Stimulated activated CD8-positive, alpha-beta memory T cell treated with anti-CD3 and anti-CD28 coated beads, Interleukin-15, amount 100 ng/mL, for 24 hours (primary cell): Measurements from ENCODE around the gene ATP4A.

Experiments
- DNase-seq: peaks from one replicate; pipeline ENCODE4 v3.0.0-alpha.2; 2020; ENCODE audit warnings: low read depth

ATP4A gene

DNA sequence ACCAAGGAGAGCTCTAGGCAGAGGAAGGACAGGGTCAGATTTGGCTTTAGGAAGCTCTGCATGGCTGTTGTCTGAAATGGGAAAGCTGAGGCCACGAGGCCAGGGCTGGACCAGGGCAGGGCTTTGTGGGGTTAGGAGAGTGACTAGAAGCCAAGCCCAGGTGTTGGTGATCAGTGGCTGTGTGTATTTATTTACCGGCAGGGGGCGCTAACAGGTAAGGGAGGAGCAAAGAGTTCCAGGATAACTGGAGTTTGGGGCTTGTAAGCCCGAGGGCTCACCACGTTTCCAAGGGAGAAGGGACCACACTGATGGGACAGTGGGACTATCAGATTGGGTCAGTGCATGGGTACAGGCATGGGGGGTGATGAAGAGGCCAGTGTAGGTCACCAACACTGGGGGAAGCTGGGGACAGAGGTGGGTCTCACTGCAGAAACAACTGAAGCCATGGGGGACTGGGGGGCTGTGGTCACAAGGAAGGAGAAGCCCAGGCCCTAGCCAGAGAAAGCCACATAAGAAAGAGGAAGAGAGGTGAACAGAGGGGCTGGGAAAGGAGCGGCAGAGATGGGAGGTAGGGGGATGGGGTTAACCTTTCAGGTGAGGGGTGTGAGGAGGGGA, 14.2 kb downstream of the ATP4A start:
- DNase-seq = no peak

DNA sequence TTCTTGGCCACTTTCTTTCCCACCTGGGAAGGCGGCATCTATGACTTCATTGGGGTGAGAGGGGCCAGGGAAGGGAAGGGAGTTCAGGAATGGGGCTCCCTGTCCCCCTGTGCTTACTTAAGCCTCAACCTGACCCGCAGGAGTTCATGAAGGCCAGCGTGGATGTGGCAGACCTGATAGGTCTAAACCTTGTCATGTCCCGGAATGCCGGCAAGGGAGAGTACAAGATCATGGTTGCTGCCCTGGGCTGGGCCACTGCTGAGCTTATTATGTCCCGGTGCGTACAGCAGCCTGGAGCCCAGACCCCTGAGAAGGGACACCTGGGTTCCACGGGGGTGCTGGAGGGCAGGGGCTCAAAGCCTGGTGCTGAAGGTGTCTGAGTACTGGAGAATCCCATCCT, 16.9 kb downstream of the ATP4A start:
- DNase-seq = no peak

DNA sequence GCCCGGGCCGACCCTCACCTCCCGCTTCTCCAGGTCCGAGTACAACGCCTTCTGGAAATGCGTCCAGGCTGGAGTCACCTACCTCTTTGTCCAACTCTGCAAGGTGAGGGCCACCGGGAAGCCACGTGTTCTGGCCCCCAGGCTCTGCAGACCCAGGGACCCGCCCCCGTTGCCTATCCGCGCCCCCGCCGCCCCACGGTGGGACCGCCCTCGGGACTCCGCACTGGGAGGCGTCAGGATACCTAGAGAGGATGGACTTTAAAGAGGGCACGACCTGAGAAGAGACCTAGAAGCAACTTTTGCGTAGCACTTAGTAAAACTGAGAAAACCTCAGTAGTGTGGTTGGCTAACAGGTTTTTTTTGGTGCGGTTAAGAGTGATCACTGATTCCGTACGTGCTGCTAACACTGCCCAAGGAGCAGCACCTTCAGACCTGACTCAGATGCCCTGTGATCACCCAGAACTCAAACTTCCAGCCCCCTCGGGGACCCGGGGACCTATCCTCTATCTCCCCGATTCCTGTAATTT, 17.5 kb downstream of the ATP4A start:
- peak; percentile 43 for DNase-seq

DNA sequence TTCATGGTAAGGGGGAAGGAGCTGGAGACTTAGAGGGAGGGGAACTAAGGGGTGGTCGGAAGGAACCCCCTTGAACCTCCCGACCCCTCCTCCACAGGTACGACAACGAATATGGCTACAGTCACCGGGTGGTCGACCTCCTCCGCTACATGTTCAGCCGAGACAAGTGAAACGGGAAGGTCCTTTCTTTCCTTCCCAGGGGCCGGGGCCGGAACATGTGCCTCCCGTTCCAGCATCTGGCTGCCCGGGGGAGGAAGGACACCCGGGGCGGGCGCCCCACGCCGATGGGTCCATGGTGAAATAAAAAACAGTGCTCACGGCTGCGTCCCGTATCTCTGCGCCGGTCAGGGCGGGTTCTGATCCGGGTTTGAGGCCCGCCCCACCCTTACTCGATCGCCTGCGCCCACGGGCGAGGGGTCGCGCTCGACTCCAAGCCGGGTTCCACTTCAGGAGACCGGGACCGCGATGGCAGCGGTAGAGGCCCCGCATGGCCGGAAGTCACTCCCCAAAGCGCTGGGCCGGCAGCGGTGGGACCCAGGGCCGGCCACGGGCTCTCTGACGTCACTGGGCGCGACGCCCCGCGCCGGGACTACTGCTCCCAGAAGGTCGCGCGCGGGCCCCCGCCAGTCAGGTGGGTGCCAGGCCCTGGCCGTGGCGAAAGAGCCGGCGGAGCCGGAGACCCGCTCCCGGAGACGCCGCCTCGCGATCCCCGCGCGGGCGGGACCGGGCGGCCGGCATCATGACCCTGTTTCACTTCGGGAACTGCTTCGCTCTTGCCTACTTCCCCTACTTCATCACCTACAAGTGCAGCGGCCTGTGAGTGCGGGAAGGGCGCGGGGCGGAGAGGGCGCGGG, 18.2 kb downstream of the ATP4A start, which contains the start of gene TMEM147:
TSS of gene TMEM147 (plus strand) at position 626 of the 854 bp plus-strand sequence. CDS start at position 740, 114 bp downstream.
- peak; percentile 72 for DNase-seq

DNA sequence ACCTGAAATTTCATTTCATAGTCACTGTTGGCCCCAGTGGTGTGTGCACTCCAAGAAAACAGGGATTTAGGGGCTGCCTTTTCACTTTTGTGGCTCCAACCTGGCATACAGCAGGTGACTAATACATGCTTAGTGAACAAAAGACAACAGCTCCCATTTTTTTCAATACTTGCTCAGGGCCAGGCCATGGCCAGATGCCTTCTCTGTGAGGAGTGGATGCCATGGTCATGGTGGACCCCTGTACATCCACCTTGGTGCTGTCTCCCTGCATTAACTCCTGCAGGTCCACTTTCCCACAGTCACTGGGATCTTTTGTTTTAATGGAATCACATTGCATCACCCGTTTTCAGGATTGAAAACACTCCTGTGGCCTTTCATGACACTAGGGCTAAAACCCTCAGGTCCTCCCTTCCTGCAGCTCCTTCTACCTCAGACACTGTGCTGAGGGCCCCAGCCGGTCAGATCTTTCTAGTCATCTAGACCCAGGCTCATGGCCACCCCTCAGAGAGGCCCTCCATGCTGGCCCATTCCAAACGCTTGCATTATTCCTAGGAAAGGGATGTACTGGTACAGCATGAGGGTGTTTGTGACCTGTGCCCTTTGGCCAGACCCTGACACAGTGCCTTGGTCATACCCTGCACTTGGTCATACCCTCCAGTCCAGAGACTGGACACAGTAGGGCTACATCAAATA, 19.2 kb downstream of the ATP4A start:
- no peak for DNase-seq

DNA sequence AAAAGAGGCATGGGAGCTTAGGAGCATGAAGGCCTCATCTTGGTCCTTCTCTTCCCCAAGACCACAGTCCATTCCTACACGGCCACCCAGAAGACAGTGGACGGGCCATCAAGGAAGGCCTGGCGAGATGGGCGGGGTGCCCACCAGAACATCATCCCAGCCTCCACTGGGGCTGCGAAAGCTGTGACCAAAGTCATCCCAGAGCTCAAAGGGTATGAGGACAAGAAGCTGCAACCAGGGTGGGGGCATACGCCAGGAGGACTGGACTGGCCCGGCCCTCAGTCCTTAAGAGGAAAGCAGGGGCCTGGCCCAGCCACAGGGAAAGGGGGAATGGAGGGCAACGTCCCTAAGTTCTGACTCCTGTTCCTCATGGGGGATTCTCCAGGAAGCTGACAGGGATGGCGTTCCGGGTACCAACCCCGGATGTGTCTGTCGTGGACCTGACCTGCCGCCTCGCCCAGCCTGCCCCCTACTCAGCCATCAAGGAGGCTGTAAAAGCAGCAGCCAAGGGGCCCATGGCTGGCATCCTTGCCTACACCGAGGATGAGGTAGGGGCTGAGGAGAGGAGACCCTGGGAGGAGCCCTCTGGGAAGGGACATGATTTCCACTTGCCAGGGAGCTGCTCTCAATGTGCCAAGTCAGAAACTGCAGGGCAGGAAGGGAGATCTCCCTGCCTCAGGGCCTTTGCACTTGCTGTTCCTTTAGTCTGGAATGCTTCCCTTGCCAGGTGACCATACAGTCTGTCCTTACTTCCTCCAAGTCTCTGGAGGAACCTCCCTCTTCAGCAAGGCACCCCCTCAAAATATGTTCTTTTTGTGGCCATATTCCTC, 20.0 kb downstream of the ATP4A start:
- no peak for DNase-seq

DNA sequence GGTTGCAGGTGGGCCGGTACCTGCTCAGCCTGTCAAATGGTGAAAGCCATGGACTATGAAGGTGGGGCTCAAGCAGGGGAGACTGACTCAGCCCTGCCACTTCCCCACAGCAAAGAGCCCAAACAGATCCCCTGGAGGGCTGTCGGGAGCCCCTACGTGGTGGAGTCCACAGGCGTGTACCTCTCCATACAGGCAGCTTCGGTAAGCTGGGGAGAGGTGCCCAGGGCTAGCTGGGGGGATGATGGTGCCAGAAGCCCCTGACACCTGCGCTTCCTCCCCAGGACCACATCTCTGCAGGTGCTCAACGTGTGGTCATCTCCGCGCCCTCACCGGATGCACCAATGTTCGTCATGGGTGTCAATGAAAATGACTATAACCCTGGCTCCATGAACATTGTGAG, 21.2 kb downstream of the ATP4A start:
- no peak for DNase-seq

DNA sequence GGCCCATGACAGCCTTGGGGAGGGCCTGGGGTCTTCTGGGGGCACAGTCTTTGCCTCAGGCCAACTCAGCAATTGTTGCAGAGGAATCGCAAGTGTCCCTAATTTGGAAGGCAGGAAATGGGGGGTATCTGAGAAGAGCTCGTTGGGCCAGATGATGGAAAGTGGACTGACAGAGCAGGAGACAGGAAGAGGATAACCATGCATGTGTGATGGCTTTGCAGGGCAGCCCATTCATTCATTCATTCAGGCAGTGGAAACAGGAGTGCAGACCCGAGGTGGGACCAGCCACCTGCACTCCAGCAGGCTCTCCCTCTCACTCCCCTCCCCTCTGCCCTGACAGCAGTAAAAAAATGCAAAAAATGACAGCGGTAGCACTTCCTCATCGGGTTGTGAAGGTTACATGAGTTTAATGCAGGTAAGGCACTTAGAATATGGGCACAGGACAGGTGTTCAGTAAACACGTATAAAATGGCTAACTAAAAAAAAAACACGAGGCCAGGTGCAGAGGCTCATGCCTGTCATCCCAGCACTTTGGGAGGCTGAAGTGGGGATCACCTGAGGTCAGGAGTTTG, 23.0 kb downstream of the ATP4A start:
- DNase-seq = no peak

DNA sequence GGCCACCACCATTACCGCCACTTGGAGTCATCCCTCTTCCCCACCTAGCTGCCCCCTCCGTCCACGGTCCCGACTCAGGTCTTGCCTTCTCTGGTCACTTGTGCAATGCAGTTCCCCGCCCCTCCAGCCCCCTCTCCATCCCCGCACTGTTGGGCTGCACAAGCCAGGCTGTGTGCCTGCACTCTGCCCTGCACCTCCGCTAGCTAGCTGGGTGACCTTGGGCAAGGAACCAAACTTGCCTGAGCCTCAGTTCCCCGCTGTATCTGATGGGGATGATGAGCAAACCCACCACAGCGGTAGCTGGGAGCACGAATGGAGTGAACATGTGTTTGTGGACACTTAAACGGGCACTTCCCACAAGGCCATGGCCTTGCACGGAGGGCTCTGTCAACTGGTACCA, 23.6 kb downstream of the ATP4A start:
- no peak for DNase-seq

DNA sequence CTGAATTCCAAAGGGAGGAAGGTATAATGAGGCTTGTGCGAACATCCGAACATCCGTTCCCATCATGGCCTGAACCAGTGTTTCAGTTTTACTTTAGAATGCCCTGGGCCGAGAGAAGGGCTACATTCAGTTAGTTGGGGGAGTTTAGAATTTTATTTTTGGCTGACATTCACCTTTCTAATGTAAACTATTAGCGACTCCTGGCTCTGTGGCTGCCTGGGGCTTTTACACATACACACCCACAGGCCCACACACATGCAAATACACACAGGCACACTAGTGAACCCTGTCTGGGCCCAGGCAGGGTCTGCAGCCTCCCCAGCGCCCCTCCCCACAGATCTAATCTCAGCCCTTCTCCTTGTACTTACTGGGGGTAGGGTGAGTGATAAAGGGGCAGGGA, 24.1 kb downstream of the ATP4A start:
- DNase-seq = no peak

DNA sequence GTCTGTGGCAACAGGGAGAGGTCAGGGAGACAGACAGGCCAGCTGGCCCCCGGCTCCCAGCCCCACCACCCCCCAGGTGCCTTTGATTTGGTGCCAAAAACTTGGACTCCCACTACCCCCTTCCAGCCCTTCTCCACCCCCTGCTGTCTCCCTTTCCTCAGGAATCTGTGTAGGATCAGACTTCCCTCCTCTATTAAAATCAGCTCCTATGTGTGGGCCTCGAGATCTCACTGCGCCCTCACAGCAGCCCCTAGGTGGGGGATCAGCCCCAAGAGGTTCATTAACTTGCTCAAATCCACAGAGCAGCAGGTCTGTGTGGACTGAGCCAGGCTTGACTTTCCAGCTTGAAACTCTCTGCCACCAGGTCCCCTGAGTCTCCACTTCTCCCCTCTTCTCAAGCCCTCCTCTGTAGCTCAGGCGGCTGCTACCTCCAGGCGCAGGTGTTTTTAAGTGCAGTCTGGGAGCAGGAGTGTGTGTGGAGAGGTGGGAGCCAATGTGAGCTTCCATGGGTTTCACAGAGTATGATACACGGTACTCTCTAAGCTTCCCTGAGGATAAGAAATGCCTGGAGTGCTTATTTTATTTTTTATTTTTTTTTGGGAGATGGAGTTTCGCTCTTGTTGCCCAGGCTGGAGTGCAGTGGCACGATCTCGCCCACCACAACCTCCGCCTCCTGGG, 28.5 kb downstream of the ATP4A start:
- no peak for DNase-seq

DNA sequence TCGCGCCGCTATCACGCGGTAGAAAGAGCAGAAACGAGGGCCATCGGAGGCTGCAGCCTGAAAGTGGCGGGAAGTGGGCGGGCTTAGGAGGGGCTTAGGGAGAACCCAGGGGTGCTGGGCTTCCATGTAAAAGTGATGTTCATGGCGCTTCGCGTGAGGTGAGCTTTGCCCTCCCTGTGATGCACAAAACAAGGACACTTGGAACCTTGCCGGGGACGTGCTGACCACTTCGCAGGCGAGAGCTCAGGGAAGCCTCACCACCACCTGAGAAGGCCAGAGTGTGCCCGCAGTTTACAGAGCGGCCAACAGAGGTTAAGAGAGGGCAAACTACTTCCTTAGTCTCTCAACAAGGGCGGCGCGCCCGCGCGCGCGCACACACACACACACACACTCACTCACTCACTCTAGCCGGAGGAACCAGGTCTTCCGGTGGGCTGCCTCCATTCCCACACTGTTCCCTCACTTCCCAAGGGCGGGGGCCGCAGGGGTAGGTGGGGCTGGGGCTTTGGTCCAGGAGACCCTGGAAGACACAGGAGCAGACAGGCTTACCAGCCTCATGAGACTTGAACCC, 29.6 kb downstream of the ATP4A start:
- DNase-seq = no peak

DNA sequence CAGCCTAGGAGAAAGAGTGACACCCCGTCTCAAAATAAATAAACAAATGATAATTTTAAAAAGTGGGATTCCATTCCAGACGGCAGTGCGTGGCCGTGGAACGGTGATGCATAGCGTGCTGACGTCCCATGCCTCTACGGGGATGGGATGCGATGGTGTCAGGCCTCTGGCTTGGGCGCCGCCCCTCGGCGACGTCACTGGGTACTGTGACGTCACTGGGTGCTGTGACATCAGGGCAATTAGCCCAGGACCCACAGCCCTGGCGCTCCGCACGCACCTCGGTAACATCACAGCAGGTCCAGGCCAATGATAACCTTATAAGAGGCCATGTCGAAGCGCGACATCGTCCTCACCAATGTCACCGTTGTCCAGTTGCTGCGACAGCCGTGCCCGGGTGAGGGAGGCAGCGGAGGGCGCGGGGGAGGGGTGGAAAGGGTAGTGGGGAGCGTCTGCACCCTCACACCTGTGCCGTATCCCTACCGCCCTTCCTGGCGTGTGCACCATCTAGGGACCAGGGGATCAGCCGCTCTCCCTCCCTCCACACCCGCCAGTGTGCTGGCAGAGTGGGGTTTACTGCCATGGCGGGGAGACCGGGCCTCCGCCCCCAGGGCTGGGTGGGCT, 30.1 kb downstream of the ATP4A start, which contains the start of gene GAPDHS:
TSS of gene GAPDHS (plus strand) at position 256 of the 621 bp plus-strand sequence. CDS start at position 328, 72 bp downstream.
- DNase-seq = no peak

DNA sequence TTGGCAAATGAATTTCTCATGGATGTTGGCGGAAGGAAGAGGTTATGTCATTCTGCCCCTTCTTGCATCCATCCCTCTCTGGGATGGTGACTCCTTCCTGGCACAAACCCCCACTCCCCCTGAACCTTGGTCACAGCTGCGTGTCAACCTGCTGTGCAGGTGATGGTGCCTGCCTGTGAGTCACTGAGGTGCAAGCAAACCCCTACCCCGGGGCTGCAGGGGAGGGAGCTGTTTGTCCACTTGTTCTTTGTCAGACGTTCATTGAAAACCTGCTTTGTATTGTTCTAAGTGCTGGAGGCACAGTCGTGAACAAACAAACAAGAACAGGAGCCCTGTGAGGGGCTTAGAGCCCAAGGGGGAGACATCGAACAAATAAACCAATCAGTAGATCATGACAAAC, 32.2 kb downstream of the ATP4A start:
- DNase-seq = no peak

DNA sequence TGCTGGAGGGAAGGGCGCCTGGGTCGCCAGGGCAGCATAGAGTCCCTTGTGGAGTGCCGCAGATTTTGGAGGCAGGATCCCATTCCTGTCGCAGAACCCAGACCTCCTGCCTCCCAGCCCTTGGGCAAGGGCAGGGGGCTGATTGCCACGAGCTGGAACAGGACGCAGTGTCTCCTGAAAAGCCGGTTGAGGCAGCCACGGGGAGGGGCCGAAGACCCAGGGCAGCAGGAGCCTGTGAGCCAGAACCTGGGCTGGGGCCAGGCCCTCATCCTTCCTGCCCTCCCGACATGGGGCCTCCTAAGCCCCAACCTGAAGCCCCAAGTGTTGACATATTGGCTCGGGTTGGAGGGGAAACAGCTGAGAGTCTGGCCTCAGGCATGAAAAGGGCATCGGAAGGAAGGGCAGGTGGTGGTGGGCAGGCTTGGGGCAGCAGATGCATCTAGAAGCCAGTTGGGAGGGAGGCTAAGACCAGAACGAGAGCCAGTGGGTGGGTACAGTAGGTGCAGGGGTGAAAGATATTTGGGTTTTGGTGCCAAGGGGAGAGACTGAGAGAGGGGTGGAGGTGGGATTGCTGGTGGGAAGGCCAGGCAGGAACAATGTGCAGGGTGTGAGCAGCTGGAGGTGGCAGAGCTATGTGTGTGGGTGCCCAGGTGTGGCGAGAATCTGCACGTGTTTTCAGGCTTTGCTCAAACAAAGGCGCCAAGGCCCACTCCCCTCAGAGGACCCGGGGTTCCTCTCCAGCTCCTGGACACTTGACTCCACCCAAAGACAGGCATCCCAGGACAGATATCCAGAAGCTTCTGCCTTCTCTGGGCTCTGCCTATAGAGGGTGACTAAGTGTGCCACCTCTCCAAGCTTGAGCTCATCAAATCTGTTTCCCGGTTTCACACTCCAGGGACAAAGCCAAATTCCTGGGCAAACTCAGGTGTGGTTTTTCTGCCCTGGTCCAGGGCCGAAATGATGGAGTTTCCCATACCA, 33.9 kb downstream of the ATP4A start:
- DNase-seq = no peak

DNA sequence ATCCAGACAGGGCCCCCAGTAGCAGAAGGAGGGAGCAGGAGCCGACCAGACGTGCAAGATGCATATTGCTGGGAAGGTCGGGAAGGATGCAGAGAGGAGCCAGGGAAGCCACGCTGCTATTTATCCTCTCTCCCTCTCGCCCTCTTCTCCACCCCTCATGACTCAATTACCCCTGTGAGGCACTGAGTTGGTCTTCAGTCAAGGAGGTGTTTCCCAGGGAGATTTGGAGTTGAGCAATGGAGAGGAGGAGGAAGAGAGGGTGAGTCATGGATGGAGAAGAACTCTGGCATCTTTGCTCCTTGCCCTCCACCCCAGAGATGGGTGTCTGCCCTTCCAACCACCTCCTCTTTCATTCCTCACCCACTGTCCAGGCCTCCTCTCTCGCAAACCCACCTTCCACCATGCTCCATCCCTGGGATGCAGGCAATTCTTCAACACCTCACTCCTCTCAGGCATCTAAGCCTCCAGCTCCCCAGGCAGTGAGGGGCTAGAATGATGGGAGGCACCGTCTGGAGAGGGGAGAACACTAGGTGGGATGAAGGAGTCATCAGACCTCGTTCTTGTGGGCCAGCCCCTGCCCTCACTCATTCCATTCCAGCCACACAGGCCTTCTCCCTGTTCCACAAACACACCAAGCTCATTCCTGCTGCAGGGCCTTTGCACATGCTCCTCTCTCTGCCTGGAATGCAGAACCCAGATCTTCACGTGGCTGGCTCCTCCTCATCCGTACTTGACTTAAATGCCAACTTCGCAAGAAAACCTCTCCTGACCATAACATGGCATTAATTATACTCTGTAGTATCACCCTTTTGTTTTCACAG, 35.0 kb downstream of the ATP4A start, which contains the start of gene SBSN:
TSS of gene SBSN (minus strand) at position 94 of the 821 bp plus-strand sequence. CDS start at position 64, 30 bp downstream.
- no peak for DNase-seq

DNA sequence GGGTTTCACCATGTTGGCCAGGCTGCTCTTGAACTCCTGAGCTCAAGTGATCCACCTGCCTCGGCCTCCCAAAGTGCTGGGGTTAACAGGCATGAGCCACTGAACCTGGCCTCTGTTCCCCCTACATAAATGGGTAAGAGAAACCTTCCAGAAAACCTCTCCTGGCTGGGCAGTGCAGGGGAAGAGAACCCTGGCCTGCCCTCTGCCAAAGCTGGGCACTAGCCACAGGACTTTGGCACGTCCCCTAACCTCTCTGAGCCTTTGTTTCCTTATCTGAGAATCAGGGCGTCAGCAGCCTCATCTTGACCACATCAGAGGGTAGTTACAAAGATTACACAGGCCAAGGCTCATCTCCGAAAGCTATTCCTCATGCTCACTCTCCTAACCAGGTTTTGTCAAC, 37.6 kb downstream of the ATP4A start:
- no peak for DNase-seq
